ENCODE results near the gene SLC46A2. TPM values are rescaled to one million over a fixed set of nuclear protein-coding genes. Genes with fewer than 3 reads are reported as not detected.

The SLC46A2 gene
- total RNA-seq, 1 donor from 2014 or later, result not detected

DNA sequence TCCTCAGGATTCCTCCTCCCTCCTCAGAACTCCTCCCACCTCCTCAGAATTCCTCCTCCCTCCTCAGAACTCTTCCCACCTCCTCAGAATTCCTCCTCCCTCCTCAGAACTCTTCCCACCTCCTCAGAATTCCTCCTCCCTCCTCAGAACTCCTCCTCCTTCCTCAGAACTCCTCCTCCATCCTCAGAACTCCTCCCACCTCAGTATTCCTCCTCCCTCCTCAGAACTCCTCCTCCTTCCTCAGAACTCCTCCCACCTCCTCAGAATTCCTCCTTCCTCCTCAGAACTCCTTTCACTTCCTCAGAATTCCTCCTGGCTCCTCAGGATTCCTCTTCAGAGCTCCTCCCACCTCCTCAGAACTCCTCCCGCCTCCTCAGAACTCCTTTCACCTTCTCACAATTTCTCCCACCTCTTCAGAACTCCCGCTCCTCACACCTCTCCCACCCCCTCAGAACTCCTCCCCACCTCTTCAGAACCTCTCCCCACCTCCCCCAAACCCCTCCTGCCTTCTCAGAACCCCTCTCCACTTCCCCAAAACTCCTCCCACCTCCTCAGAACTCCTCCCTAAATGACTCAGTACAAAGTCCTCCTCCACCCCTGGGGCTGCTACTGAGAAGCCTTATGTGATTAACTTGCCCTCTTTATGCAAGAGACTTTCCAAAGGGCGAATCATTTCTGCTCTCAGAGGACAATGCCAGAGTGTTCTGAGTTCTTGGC lies 23.2 kb downstream of the SLC46A2 start:
- DNase-seq (ENCODE audit: low spot score), result no peak
- no peak overlapping the region for H3K4me3 Mint-ChIP-seq (ENCODE audit: unreplicated experiment)
- peaks cover 18% of the 10 kb centered on the region for H3K36me3 Mint-ChIP-seq (ENCODE audit: low read depth, unreplicated experiment)

DNA sequence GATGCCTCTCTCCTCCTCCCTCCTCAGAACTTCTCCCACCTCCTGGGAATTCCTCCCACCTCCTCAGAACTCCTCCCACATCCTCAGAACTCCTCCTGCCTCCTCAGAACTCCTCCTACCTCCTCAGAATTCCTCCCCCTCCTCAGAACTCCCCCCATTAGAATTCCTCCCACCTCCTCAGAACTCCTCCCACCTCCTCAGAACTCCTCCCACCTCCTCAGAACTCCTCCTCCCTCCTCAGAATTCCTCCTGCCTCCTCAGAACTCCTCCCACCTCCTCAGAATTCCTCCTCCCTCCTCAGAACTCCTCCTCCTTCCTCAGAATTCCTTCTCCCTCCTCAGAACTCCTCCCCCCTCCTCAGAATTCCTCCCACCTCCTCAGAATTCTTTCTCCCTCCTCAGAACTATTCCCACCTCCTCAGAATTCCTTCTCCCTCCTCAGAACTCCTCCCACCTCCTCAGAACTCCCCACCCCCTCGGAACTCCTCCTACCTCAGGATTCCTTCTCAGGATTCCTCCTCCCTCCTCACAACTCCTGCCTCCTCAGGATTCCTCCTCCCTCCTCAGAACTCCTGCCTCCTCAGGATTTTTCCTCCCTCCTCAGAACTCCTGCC lies 23.9 kb downstream of the SLC46A2 start:
- no peak overlapping the region for H3K4me3 Mint-ChIP-seq (ENCODE audit: unreplicated experiment)
- TF ChIP-seq, protein P1, sequence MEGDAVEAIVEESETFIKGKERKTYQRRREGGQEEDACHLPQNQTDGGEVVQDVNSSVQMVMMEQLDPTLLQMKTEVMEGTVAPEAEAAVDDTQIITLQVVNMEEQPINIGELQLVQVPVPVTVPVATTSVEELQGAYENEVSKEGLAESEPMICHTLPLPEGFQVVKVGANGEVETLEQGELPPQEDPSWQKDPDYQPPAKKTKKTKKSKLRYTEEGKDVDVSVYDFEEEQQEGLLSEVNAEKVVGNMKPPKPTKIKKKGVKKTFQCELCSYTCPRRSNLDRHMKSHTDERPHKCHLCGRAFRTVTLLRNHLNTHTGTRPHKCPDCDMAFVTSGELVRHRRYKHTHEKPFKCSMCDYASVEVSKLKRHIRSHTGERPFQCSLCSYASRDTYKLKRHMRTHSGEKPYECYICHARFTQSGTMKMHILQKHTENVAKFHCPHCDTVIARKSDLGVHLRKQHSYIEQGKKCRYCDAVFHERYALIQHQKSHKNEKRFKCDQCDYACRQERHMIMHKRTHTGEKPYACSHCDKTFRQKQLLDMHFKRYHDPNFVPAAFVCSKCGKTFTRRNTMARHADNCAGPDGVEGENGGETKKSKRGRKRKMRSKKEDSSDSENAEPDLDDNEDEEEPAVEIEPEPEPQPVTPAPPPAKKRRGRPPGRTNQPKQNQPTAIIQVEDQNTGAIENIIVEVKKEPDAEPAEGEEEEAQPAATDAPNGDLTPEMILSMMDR (IDR thresholded peaks at IDR 0.05; ENCODE audit: unreplicated experiment), result no peak

More for the DNA sequence above, 23.2 kb downstream of the SLC46A2 start:
- peaks cover 11% of the 10 kb centered on the region for H3K4me1 Mint-ChIP-seq (ENCODE audit: unreplicated experiment)
- H3K27ac Mint-ChIP-seq (ENCODE audit: unreplicated experiment), result peak overlapping the region; percentile 74
- peaks cover 1% of the 10 kb centered on the region for H3K27me3 Mint-ChIP-seq (ENCODE audit: unreplicated experiment)
- TF ChIP-seq, protein P1 (IDR thresholded peaks at IDR 0.05; ENCODE audit: unreplicated experiment), result no peak
- no peaks in the 10 kb centered on the region for H3K9me3 Mint-ChIP-seq (ENCODE audit: unreplicated experiment)

DNA sequence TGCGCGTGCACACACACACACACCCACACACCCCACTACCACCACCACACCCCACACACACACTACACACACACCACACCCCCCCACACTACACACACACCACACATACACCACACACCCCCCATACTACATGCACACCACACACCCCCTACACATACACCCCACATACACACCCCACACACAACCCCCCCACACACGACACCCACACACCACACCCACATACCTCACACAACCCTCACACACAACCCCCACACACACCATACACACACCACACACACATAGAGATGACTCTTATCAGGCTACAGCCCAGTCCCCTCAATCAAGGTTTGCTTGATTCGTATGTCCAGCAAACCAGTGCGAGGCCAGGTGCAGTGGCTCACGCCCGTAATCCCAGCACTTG lies 25.7 kb downstream of the SLC46A2 start:
- TF ChIP-seq, protein P1 (IDR thresholded peaks at IDR 0.05; ENCODE audit: unreplicated experiment), result no peak
- H3K9me3 Mint-ChIP-seq (ENCODE audit: unreplicated experiment), result no peaks in the 10 kb centered on the region
- no peak overlapping the region for H3K4me3 Mint-ChIP-seq (ENCODE audit: unreplicated experiment)
- H3K27ac Mint-ChIP-seq (ENCODE audit: unreplicated experiment), result no peak overlapping the region
- peaks cover 12% of the 10 kb centered on the region for H3K4me1 Mint-ChIP-seq (ENCODE audit: unreplicated experiment)
- DNase-seq (ENCODE audit: low spot score), result no peak
- peaks cover 13% of the 10 kb centered on the region for H3K36me3 Mint-ChIP-seq (ENCODE audit: low read depth, unreplicated experiment)
- H3K27me3 Mint-ChIP-seq (ENCODE audit: unreplicated experiment), result peaks cover 1% of the 10 kb centered on the region

More for the DNA sequence above, 23.9 kb downstream of the SLC46A2 start:
- H3K4me1 Mint-ChIP-seq (ENCODE audit: unreplicated experiment), result peaks cover 10% of the 10 kb centered on the region
- H3K36me3 Mint-ChIP-seq (ENCODE audit: low read depth, unreplicated experiment), result peaks cover 13% of the 10 kb centered on the region
- no peaks in the 10 kb centered on the region for H3K9me3 Mint-ChIP-seq (ENCODE audit: unreplicated experiment)
- H3K27me3 Mint-ChIP-seq (ENCODE audit: unreplicated experiment), result peaks cover 1% of the 10 kb centered on the region
- H3K27ac Mint-ChIP-seq (ENCODE audit: unreplicated experiment), result no peak overlapping the region
- DNase-seq (ENCODE audit: low spot score), result no peak

DNA sequence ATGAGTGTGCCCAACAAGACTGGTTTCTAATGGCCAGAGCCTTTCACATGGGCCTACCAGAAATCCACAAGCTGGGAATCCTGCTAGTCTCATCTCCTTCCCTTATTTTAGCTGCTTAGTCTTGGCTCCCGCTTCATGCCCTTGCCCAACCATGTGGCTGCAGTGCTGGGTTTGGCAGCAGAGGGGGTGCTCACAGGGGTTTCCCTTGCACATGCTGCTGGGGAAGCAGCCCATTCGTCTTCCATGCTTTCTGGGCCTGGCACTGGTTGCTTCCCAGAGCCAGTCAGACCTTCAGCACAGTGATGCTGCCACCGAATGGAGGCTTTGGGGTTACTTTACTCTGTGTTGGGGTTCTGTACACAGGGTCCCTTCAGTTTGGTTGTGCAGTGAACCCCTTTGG lies 26.3 kb downstream of the SLC46A2 start:
- Mint-ChIP-seq H3K36me3 (ENCODE audit: low read depth, unreplicated experiment) (peaks cover 8% of the 10 kb centered on the region), H3K9me3 (ENCODE audit: unreplicated experiment) (no peaks in the 10 kb centered on the region), H3K4me1 (ENCODE audit: unreplicated experiment) (peaks cover 10% of the 10 kb centered on the region), H3K27ac (ENCODE audit: unreplicated experiment) (no peak overlapping the region), H3K27me3 (ENCODE audit: unreplicated experiment) (peaks cover 1% of the 10 kb centered on the region), H3K4me3 (ENCODE audit: unreplicated experiment) (no peak overlapping the region)
- TF ChIP-seq, protein P1 (IDR thresholded peaks at IDR 0.05; ENCODE audit: unreplicated experiment), result no peak
- DNase-seq (ENCODE audit: low spot score), result no peak

DNA sequence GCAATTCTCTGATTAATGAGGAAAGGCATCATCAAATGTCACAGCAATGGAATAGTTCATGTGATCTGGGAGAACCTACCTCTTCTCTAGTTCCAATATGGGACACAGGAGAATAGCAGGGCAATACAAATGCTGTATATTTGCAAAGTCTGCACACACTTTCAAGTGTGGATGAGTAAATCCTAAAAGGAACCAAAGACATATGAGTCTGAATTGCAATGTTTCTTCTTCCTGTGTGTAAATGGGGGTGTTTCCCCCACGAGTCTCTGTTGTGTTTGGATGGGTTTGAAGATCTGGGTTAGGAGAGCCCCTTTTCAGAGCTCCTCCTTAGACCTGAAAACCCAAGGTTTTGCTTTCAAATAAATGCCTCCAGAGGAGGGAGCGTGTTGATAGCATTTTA lies 26.9 kb downstream of the SLC46A2 start:
- Mint-ChIP-seq H3K36me3 (ENCODE audit: low read depth, unreplicated experiment) (peaks cover 8% of the 10 kb centered on the region), H3K4me3 (ENCODE audit: unreplicated experiment) (no peak overlapping the region), H3K9me3 (ENCODE audit: unreplicated experiment) (no peaks in the 10 kb centered on the region), H3K27me3 (ENCODE audit: unreplicated experiment) (peaks cover 1% of the 10 kb centered on the region), H3K27ac (ENCODE audit: unreplicated experiment) (no peak overlapping the region), H3K4me1 (ENCODE audit: unreplicated experiment) (peaks cover 6% of the 10 kb centered on the region)
- DNase-seq (ENCODE audit: low spot score), result no peak
- TF ChIP-seq, protein P1 (IDR thresholded peaks at IDR 0.05; ENCODE audit: unreplicated experiment), result no peak
